ENCODE data around the gene B4GALNT3. TPM values are rescaled to one million over a fixed set of nuclear protein-coding genes. Genes with fewer than 3 reads are reported as not detected.

B4GALNT3 gene
- total and polyA plus RNA-seq, 8 donors: 2.7 to 34.0 (median 5.7) TPM

- intact Hi-C loops (cut with DNase I): loop anchor here (5.0 to 10.0 kb wide), 2 partner anchors 93 to 96 kb away; partner anchors contain the start of gene B4GALNT3 (in 1 of the 2)
- peaks cover 0 to 16% of the 10 kb centered on the region in 2 donors for H3K36me3 ChIP-seq
- ATAC-seq (no peak), DNase-seq (no peak)
- H3K9me3 ChIP-seq: no peaks in the 10 kb centered on the region
- H3K4me1 ChIP-seq: peaks cover 0 to 25% of the 10 kb centered on the region in 2 donors
- H3K27ac ChIP-seq: no peak overlapping the region
- no peak overlapping the region for H3K4me3 ChIP-seq
- TF ChIP-seq CTCF (IDR thresholded peaks at IDR 0.05): no peak
- peaks cover 0 to 25% of the 10 kb centered on the region in 2 donors for H3K27me3 ChIP-seq
These were observed 88.2 kb downstream of the B4GALNT3 start for GRCh38 chr12:547883-548470.

- ATAC-seq: no peak
- intact Hi-C loops (cut with DNase I): loop anchor here (5.0 to 10.0 kb wide), 2 partner anchors 95 to 97 kb away; partner anchors contain the start of gene B4GALNT3 (in 1 of the 2)
- no peak for DNase-seq
- Histone ChIP-seq H3K4me3 (no peak overlapping the region), H3K27me3 (peaks cover 0 to 20% of the 10 kb centered on the region in 2 donors), H3K4me1 (peaks cover 0 to 33% of the 10 kb centered on the region in 2 donors), H3K9me3 (no peaks in the 10 kb centered on the region), H3K27ac (no peak overlapping the region), H3K36me3 (peaks cover 0 to 16% of the 10 kb centered on the region in 2 donors)
- no peak for TF ChIP-seq CTCF (IDR thresholded peaks at IDR 0.05)
These were observed 89.8 kb downstream of the B4GALNT3 start for GRCh38 chr12:549476-550082.

- H3K36me3 ChIP-seq: peaks cover 0 to 16% of the 10 kb centered on the region in 2 donors
- H3K27me3 ChIP-seq: peaks cover 0 to 18% of the 10 kb centered on the region in 2 donors
- no peak overlapping the region for H3K27ac ChIP-seq
- no peak for TF ChIP-seq CTCF (IDR thresholded peaks at IDR 0.05)
- peaks cover 0 to 37% of the 10 kb centered on the region in 2 donors for H3K4me1 ChIP-seq
- DNase-seq: no peak
- intact Hi-C loops (cut with DNase I): no loop called here
- no peak for ATAC-seq
- no peak overlapping the region for H3K4me3 ChIP-seq
- H3K9me3 ChIP-seq: no peaks in the 10 kb centered on the region
These were observed 90.9 kb downstream of the B4GALNT3 start for GRCh38 chr12:550473-551260.

- peaks cover 0 to 6% of the 10 kb centered on the region in 2 donors for H3K27me3 ChIP-seq
- no peak for TF ChIP-seq CTCF (IDR thresholded peaks at IDR 0.05)
- no peak overlapping the region for H3K4me3 ChIP-seq
- H3K9me3 ChIP-seq: no peaks in the 10 kb centered on the region
- H3K27ac ChIP-seq: peak overlapping the region in 1 of 2 donors; percentile 74
- intact Hi-C loops (cut with DNase I): no loop called here
- DNase-seq (no peak), ATAC-seq (no peak)
- H3K4me1 ChIP-seq: peaks cover 0 to 24% of the 10 kb centered on the region in 2 donors
- H3K36me3 ChIP-seq: peaks cover 0 to 16% of the 10 kb centered on the region in 2 donors
These were observed 92.7 kb downstream of the B4GALNT3 start for GRCh38 chr12:552466-552865.
